K562 (cell line): ENCODE data around the gene MTMR6. TPM values are rescaled to one million over a fixed set of nuclear protein-coding genes. Genes with fewer than 3 reads are reported as not detected.

Experiments used
- ATAC-seq: fragments of 200-7000 bp; cut with Tn5 transposase; 3 replicates; pipeline ENCODE4 v1.9.1; 2020; ENCODE audit warnings: moderate library complexity
- BruUV-seq: library from RNA; stranded (reverse); fragments of 400-500 nt; replicated peaks from 2 replicates; lab custom pipeline; 2021; lab: Mats Ljungman, UMichigan
- CTCF ChIA-PET: fragments of 300-600 bp; formaldehyde crosslinking; extraction: SDS; loops from one replicate; lab custom pipeline; 2021; ENCODE audit warnings: low intra/inter-chr PET ratio; lab: Yijun Ruan, JAX
- POLR2A ChIA-PET: fragments of 300-600, 350-650 bp; sonication (Branson Sonifier 250); formaldehyde crosslinking; extraction: SDS; loops from one replicate; lab custom pipeline; 2021; ENCODE audit warnings: antibody characterized with exemption, inconsistent platforms; lab: Yijun Ruan, JAX
- DNase-seq, 4 experiments: peaks; one replicate each; pipeline versions ENCODE4 v3.0.0 to v3.0.0-alpha.2; 2011 to 2018; ENCODE audit warnings: low spot score in 3 of 4, mixed read lengths in 3 of 4; ENCODE audit errors: extremely low read depth in 1 of 4
- FAIRE-seq: peaks from 2 replicates; lab custom pipeline; 2011; peaks lifted over from hg19 to GRCh38; lab: Jason Lieb, UNC
- H2AFZ ChIP-seq: 2 replicates; pipeline ENCODE4 v1.6.0; 2011; ENCODE audit warnings: low read depth, low read length, control low read depth, inconsistent platforms
- H3K27ac ChIP-seq: fragments of 200-600 bp; 3 replicates; pipeline ENCODE4 v1.8.0; 2011; ENCODE audit warnings: low read depth, mild to moderate bottlenecking, control low read depth, inconsistent platforms, low read length, moderate library complexity, mixed read lengths; ENCODE audit errors: extremely low read depth
- H3K27me3 ChIP-seq, 2 experiments: fragments of 300-600 bp in 1 of 2; 2 replicates in 1 of 2; 3 replicates in 1 of 2; pipeline versions ENCODE4 v1.6.0 to v1.8.0; 2011; ENCODE audit warnings: inconsistent platforms in 2 of 2, low read length in 2 of 2, mild to moderate bottlenecking in 1 of 2, mixed read lengths in 1 of 2, moderate library complexity in 1 of 2; ENCODE audit not compliant: control insufficient read depth in 2 of 2, insufficient read depth in 2 of 2
- H3K36me3 ChIP-seq: fragments of 300-600 bp; 3 replicates; pipeline ENCODE4 v1.8.0; 2011; ENCODE audit warnings: mild to moderate bottlenecking, low read length, inconsistent platforms; ENCODE audit not compliant: control insufficient read depth, insufficient read depth
- H3K4me1 ChIP-seq, 2 experiments: fragments of 200-600 bp in 1 of 2; replicated peaks in 1 of 2; 2 replicates in 1 of 2; 3 replicates in 1 of 2; pipeline versions ENCODE4 v1.5.1 to v1.8.0; 2011; ENCODE audit warnings: inconsistent platforms in 2 of 2, low read length in 2 of 2, mild to moderate bottlenecking in 1 of 2, mixed read lengths in 1 of 2, moderate library complexity in 1 of 2; ENCODE audit not compliant: control insufficient read depth in 2 of 2, insufficient read depth in 2 of 2
- H3K4me2 ChIP-seq: 2 replicates; pipeline ENCODE4 v1.6.1; 2011; ENCODE audit warnings: low read length, control low read depth, inconsistent platforms, mixed read lengths; ENCODE audit not compliant: insufficient read depth
- H3K4me3 ChIP-seq: fragments of 200-600 bp; sonication (generic), shearing (Covaris generic); 2 replicates; pipeline ENCODE4 v1.5.1; 2016; ENCODE audit warnings: control low read depth, inconsistent platforms
- H3K79me2 ChIP-seq: fragments of 200-600 bp; 3 replicates; pipeline ENCODE4 v1.8.0; 2011; ENCODE audit warnings: low read length, inconsistent platforms; ENCODE audit not compliant: control insufficient read depth, insufficient read depth
- H3K9ac ChIP-seq, 2 experiments: 2 replicates each; pipeline versions ENCODE4 v1.6.0 to v1.6.1; 2011; ENCODE audit warnings: low read depth in 2 of 2, low read length in 2 of 2, control low read depth in 1 of 2, inconsistent platforms in 1 of 2, mild to moderate bottlenecking in 1 of 2, mixed read lengths in 1 of 2; ENCODE audit not compliant: insufficient read depth in 1 of 2
- H3K9me1 ChIP-seq: one replicate; pipeline ENCODE4 v1.6.0; 2011; ENCODE audit warnings: inconsistent platforms, mild to moderate bottlenecking, low read length, moderate library complexity; ENCODE audit not compliant: control insufficient read depth, insufficient read depth
- H3K9me3 ChIP-seq: replicated peaks from 2 replicates; pipeline ENCODE4 v1.5.1; 2011; ENCODE audit warnings: low read depth, low read length, inconsistent platforms; ENCODE audit not compliant: control insufficient read depth, insufficient read depth
- H4K20me1 ChIP-seq: replicated peaks from 2 replicates; pipeline ENCODE4 v1.6.1; 2011; ENCODE audit warnings: low read length, inconsistent platforms, mixed read lengths; ENCODE audit not compliant: control insufficient read depth, insufficient read depth
- ATF6 ChIP-seq: sonication (generic); formaldehyde crosslinking; IDR thresholded peaks from 2 replicates; pipeline ENCODE4 v1.4.0; 2020; ENCODE audit warnings: mild to moderate bottlenecking, missing genetic modification reagents
- CBFB ChIP-seq: sonication (generic); formaldehyde crosslinking; IDR thresholded peaks from 2 replicates; pipeline ENCODE4 v1.4.0; 2020; ENCODE audit warnings: mild to moderate bottlenecking, missing genetic modification reagents
- ETS1 ChIP-seq: conservative IDR thresholded peaks from 2 replicates; pipeline ENCODE4 v1.6.1; 2011; ENCODE audit warnings: low read depth, mild to moderate bottlenecking, low read length; ENCODE audit not compliant: control insufficient read depth
- KLF6 ChIP-seq: fragments of 250-450 bp; sonication (Bioruptor Pico); IDR thresholded peaks from 2 replicates; pipeline ENCODE4 v1.4.0; 2020; ENCODE audit warnings: mild to moderate bottlenecking, moderate library complexity, borderline replicate concordance
- MBD1 ChIP-seq: fragments of 250-450 bp; sonication (Bioruptor Pico); IDR thresholded peaks from 2 replicates; pipeline ENCODE4 v1.8.0; 2022; ENCODE audit warnings: inconsistent platforms
- NR1H2 ChIP-seq: sonication (generic); formaldehyde crosslinking; IDR thresholded peaks from 2 replicates; pipeline ENCODE4 v1.4.0; 2020; ENCODE audit warnings: mild to moderate bottlenecking, missing genetic modification reagents
- RBM25 ChIP-seq: fragments of 200-400 bp; formaldehyde crosslinking; IDR thresholded peaks from 2 replicates; pipeline ENCODE4 v1.6.1; 2018; ENCODE audit warnings: low read length, low read depth, moderate library complexity; ENCODE audit not compliant: severe bottlenecking
- SMAD1 ChIP-seq: fragments of 150-350 bp; IDR thresholded peaks from 2 replicates; pipeline ENCODE4 v1.6.1; 2014; ENCODE audit warnings: low read length, low read depth; ENCODE audit not compliant: partially characterized antibody
- SNAPC5 ChIP-seq: fragments of 250-450 bp; sonication (Bioruptor Pico); IDR thresholded peaks from 2 replicates; pipeline ENCODE4 v1.8.0; 2021; ENCODE audit warnings: moderate library complexity, mild to moderate bottlenecking, inconsistent platforms
- SP2 ChIP-seq: IDR thresholded peaks from 2 replicates; pipeline ENCODE4 v1.6.1; 2011; ENCODE audit warnings: mild to moderate bottlenecking, low read depth, low read length, moderate library complexity; ENCODE audit not compliant: poor library complexity, severe bottlenecking; ENCODE audit errors: extremely low read depth
- SRSF7 ChIP-seq: fragments of 200-400 bp; formaldehyde crosslinking; optimal IDR thresholded peaks from 2 replicates; pipeline ENCODE3; 2017; ENCODE audit warnings: mild to moderate bottlenecking, low read depth, low read length
- TRIM25 ChIP-seq: fragments of 450-650 bp; IDR thresholded peaks from 2 replicates; pipeline ENCODE4 v1.7.0; 2016; ENCODE audit warnings: borderline replicate concordance
- XRCC4 ChIP-seq: IDR thresholded peaks from one replicate; pipeline ENCODE4 v1.6.1; 2011; ENCODE audit not compliant: insufficient read depth, insufficient read length; ENCODE audit errors: extremely low read depth
- ZNF121 ChIP-seq: sonication (generic); formaldehyde crosslinking; conservative IDR thresholded peaks from 2 replicates; pipeline ENCODE4 v1.8.0; 2022; ENCODE audit warnings: missing genetic modification reagents
- ZNF444 ChIP-seq: fragments of 250-450 bp; sonication (Bioruptor Pico); IDR thresholded peaks from 2 replicates; pipeline ENCODE4 v1.4.0; 2020; ENCODE audit warnings: mild to moderate bottlenecking, moderate library complexity
- WGBS: fragments of 100-300 bp; shearing (Covaris generic); methylation state at CpG from one replicate; pipeline ENCODE4 v1.1.6; 2016; ENCODE audit warnings: low coverage, mixed read lengths; ENCODE audit not compliant: insufficient coverage; ENCODE audit errors: missing lambda C conversion rate; 5-methylcytosine and 5-hydroxymethylcytosine counted together
- in situ Hi-C: fragments of 300-500 bp; cut with MboI; formaldehyde crosslinking; loops from 4 replicates; pipeline ENCODE4 v1.15.0; 2018; ENCODE audit warnings: inconsistent platforms, mixed read lengths
- intact Hi-C: fragments of 100-400 bp; cut with micrococcal nuclease; formaldehyde crosslinking; loops from 2 replicates; pipeline ENCODE4 v1.14.2; 2022
- polyA plus RNA-seq, 8 experiments: library from polyadenylated mRNA; depleted of rRNA in 4 of 8; stranded (reverse) in 5 of 8; unstranded in 3 of 8; fragments of >200 nt; fragmentation: Nextera tagmentation in 2 of 8; fragmentation: Illumina TruSeq in 1 of 8; extraction: Ambion mirVana in 2 of 8; extraction: Trizol in 1 of 8; gene quantifications; 2 replicates each; pipeline versions ENCODE4 v1.2.1 to v1.2.3, GENCODE V29; 2011 to 2014; ENCODE audit warnings: inconsistent platforms in 1 of 8, missing spikeins in 1 of 8
- total RNA-seq, 7 experiments: library from RNA; depleted of rRNA in 6 of 7; stranded (reverse); fragments of >200 nt in 6 of 7; fragmentation: Illumina TruSeq in 2 of 7; extraction: Trizol in 2 of 7; gene quantifications; 2 replicates each; pipeline versions ENCODE4 v1.2.1 to v1.2.3, GENCODE V29; 2011 to 2021; ENCODE audit warnings: low replicate concordance in 1 of 7

Gene MTMR6
- total and polyA plus RNA-seq, 9 of the 15 experiments (the other 6 are each of a cell fraction or from before 2014, with no cell fraction given), result 3.9 to 10.8 (median 7.7) TPM

- in situ Hi-C loops, result no loop called here
- H2AFZ ChIP-seq, result no peak overlapping the region
- TF ChIP-seq SMAD1, result no peak
- no peak for TF ChIP-seq ZNF121
- TF ChIP-seq ATF6 (CRISPR knock-in tag), result no peak
- TF ChIP-seq ZNF444 (CRISPR knock-in tag), result no peak
- no peak for TF ChIP-seq ETS1
- TF ChIP-seq CBFB, result no peak
- no peak for TF ChIP-seq RBM25
- TF ChIP-seq SNAPC5 (CRISPR knock-in tag), result no peak
- no peak for TF ChIP-seq TRIM25
- no peak for TF ChIP-seq XRCC4
- no peak for TF ChIP-seq NR1H2 (CRISPR knock-in tag)
- TF ChIP-seq SRSF7, result no peak
- TF ChIP-seq MBD1 (CRISPR knock-in tag), result no peak
- TF ChIP-seq KLF6 (CRISPR knock-in tag), result no peak
- TF ChIP-seq SP2, result no peak
Measured at GRCh38 chr13:25262261-25262660, 25.0 kb downstream of the MTMR6 start.

More at GRCh38 chr13:25262261-25262660, 25.0 kb downstream of the MTMR6 start:
- H3K27me3 ChIP-seq, result no peaks in the 10 kb centered on the region
- H3K79me2 ChIP-seq, result no peaks in the 10 kb centered on the region
- FAIRE-seq (no peak), DNase-seq (no peak), ATAC-seq (no peak)
- no peaks in the 10 kb centered on the region for H3K4me1 ChIP-seq
- no peak overlapping the region for H3K4me2 ChIP-seq
- no peaks in the 10 kb centered on the region for H3K9me1 ChIP-seq
- H3K36me3 ChIP-seq, result peaks cover 19% of the 10 kb centered on the region; the same call in 1 of the 3 replicates
- H3K9me3 ChIP-seq, result no peaks in the 10 kb centered on the region
- H4K20me1 ChIP-seq, result no peaks in the 10 kb centered on the region
- POLR2A ChIA-PET, result no interaction called here
- no peak overlapping the region for H3K9ac ChIP-seq
- H3K4me3 ChIP-seq, result no peak overlapping the region
- no TSS peak for BruUV-seq
- CTCF ChIA-PET, result no interaction called here
- WGBS, result 65% methylated on average over 4 of the region's 4 CpGs
- no peak overlapping the region for H3K27ac ChIP-seq
- intact Hi-C loops, result no loop called here
